HTR-8/SVneo (cell line): ENCODE results near the gene TJP2.
A peak's percentile ranks its signal among the peaks of the same experiment; 100 is the strongest.

Experiments
- DNase-seq: peaks from one replicate; pipeline ENCODE4 v3.0.0; 2011; ENCODE audit warnings: low spot score, mixed read lengths; ENCODE audit not compliant: insufficient read length
- FAIRE-seq: peaks from 2 replicates; lab custom pipeline; 2011; peaks lifted over from hg19 to GRCh38; lab: Jason Lieb, UNC

TJP2 gene

GRCh38 chr9:69218166-69218565, 44.1 kb downstream of the TJP2 start:
- DNase-seq = no peak
- FAIRE-seq = no peak

- FAIRE-seq (no peak), DNase-seq (no peak)
Measured at GRCh38 chr9:69221036-69221435, 47.0 kb downstream of the TJP2 start.

GRCh38 chr9:69222970-69223369, 48.9 kb downstream of the TJP2 start:
- no peak for FAIRE-seq
- DNase-seq = no peak

- FAIRE-seq (no peak), DNase-seq (peak; percentile 74)
Measured at GRCh38 chr9:69223605-69224004, 49.5 kb downstream of the TJP2 start.

GRCh38 chr9:69229367-69229766, 55.3 kb downstream of the TJP2 start:
- DNase-seq (no peak), FAIRE-seq (no peak)

- DNase-seq (no peak), FAIRE-seq (no peak)
Measured at GRCh38 chr9:69232135-69232534, 58.1 kb downstream of the TJP2 start.

DNA sequence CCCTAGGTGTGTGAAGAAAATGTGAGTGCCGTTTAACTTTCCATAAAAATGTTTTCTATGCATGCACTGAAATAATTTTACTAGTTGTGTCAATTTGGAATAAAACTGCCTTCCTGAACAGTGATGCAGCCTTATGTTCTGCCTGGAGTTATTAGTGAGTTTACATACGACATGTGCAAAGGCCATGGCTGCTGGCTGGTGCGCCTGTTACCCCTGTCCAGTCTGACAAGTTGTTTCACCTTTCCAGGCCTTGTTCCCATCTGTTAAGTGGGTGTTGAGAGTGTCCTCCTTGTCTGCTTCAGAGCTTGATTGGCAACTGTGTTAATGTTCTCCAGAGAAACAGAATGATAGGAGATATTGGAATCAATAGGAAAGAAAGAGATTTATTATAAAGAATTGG, 60.6 kb downstream of the TJP2 start:
- DNase-seq (no peak), FAIRE-seq (no peak)

DNA sequence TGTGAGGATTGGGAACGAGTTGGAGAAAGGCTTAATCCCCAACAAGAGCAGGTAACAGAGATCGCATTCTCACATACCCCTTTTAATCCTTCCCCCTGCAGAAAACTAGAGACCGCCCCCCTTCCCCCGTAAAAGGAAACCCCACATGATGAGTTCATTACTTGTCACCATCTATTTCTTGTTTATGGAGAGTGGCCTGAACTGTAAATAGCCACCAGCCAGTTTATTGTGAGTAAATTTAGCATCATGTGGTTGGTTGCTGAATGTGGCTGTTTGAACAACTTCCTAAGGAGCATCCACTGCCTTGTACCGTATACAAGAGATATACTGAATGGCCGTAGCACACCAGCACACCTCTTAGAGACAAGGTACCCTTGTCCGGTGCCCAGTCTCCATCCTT, 62.1 kb downstream of the TJP2 start:
- FAIRE-seq (no peak), DNase-seq (no peak)

- DNase-seq = no peak
- no peak for FAIRE-seq
Measured at GRCh38 chr9:69237702-69238295, 63.7 kb downstream of the TJP2 start.

DNA sequence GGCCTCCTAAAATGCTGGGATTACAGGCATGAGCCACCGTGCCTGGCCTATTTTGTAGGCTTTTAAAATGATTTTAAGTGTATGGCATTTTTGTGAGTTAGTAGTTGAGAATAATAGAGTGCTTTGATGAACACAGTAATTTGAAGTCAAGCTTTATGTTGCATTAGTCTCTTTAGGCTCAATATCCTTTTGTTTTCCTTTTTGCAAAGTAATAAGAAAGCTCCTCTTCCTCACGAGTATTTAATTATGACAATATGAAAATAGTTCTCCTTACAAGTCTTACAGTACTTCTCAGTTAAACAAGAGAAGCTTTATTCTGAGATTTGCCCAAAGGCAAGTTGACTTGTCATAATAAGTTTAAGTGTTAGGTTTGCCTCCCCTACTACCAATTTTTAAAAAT, 69.0 kb downstream of the TJP2 start:
- no peak for FAIRE-seq
- no peak for DNase-seq

GRCh38 chr9:69246629-69247028, 72.6 kb downstream of the TJP2 start:
- DNase-seq = no peak
- no peak for FAIRE-seq

DNA sequence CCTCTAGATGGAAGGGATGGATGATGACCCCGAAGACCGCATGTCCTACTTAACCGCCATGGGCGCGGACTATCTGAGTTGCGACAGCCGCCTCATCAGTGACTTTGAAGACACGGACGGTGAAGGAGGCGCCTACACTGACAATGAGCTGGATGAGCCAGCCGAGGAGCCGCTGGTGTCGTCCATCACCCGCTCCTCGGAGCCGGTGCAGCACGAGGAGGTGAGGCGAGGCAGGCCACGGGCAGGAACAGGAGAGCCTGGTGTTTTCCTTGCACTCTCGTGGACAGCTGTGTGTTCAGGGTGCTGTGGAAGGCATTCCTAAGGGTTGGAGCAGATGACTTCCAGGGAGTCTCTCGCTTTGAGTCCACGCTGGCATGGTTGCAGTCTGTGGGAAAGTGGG, 73.9 kb downstream of the TJP2 start:
- FAIRE-seq (no peak), DNase-seq (no peak)

DNA sequence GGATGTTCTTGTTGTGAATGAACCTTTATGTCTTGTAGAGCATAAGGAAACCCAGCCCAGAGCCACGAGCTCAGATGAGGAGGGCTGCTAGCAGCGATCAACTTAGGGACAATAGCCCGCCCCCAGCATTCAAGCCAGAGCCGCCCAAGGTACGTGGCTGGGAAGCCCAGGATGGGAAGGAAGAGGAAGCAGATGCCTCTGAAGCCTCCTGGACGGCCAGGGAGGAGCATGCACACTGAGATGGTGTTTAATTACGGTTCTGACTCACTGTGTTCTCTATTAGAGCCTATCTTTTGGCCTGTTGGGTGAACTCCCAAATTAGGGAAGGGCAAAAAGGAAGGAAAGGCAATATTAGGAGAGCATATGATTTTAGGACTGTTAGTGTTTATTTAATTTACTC, 75.3 kb downstream of the TJP2 start:
- FAIRE-seq (no peak), DNase-seq (no peak)

- FAIRE-seq = no peak
- no peak for DNase-seq
Measured at GRCh38 chr9:69250681-69251080, 76.6 kb downstream of the TJP2 start.

DNA sequence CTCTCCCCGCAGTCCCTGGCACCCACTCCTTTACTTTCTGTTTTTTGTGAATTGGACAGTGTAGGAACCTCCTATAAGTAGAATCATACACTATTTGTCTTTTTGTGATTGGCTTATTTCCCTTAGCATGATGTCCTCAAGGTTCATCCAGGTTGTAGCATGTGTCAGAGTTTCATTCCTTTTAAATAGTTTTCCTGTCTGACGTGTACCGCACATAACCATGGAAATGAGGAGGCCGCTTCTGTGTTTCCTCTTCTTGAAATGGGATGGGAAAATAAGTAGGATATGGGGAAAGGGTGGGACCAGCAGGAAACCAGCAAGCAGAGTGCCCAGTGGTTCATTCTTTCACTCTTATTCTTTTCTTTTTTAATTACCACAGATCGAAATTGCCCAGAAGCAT, 78.4 kb downstream of the TJP2 start:
- FAIRE-seq (no peak), DNase-seq (no peak)

DNA sequence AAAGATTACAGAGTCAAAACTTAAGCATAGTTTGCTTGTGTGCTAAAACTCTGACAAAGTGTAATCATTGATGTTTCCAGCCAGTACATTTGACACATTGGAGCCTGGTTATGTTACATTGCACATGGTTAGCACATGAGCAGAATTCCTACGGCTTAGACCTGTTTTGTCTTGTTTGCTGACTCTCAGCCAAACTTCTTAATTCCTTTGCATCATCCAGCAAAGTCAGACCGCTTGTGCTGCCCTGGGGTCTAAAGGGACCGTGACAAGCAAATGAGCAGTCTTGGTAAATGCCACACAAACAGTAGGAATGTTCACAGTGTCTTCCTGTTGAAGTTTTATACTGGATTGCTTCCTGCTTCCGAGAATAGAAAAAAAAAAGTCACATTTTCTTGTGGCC, 79.0 kb downstream of the TJP2 start:
- DNase-seq (no peak), FAIRE-seq (no peak)

DNA sequence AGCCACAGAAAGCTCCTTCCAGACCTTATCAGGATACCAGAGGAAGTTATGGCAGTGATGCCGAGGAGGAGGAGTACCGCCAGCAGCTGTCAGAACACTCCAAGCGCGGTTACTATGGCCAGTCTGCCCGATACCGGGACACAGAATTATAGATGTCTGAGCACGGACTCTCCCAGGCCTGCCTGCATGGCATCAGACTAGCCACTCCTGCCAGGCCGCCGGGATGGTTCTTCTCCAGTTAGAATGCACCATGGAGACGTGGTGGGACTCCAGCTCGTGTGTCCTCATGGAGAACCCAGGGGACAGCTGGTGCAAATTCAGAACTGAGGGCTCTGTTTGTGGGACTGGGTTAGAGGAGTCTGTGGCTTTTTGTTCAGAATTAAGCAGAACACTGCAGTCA, 80.1 kb downstream of the TJP2 start:
- DNase-seq (no peak), FAIRE-seq (no peak)

DNA sequence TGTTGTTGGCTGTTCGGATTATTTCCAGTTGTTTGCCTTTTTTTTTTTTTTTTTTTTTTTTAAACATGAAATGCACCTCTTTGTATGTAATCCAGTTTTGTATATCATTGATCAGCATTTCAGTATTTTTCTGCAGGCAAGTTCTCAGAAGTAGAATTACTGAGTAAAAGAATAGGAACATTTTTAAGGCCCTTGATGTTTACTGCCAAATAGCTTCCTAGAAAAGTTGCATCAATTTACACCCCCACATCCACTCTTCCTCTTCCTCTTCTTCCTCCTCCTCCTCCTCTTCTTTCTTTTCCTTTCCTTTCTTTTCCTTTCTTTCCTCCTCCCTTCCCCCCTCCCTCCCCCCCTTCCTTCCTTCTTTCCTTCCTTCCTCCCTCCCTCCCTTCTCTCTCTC, 81.5 kb downstream of the TJP2 start:
- no peak for DNase-seq
- FAIRE-seq = no peak

DNA sequence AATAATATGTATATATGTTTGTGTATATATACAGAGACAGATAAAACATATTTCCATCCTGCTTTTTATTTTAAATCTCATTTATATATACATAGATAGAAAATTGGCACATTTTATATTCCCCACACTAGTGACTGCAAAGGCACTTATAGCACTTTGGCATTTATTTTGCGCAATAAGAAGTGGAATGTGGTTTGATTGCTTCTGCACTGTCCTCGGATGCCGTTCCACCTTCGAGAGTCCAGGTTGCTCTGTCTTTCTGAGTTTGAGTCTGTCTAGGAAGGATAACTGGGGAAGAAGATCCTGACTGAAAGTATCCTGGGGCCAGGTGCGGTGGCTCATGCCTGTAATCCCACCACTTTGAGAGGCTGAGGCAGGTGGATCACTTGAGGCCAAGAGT, 84.5 kb downstream of the TJP2 start:
- DNase-seq = no peak
- FAIRE-seq = no peak

DNA sequence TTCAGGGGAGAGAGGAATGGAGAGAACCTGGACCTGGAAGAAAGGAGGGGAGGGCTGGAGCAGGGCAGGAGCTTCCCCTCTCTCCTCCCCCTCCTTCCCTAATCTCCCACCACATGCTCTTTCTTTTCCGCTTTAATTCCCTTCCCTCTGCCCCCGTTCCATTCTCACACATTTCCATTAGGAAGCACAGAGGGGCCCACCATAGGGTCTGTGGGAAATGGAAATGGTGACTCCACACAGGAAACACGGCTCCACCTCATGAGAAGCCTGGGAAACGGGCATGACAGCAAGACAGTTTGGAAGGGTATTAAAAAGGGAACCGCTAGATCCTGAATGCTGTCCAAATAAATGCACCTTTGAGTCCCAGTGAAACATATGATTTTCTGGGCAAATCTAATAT, 86.1 kb downstream of the TJP2 start:
- DNase-seq (no peak), FAIRE-seq (no peak)

DNA sequence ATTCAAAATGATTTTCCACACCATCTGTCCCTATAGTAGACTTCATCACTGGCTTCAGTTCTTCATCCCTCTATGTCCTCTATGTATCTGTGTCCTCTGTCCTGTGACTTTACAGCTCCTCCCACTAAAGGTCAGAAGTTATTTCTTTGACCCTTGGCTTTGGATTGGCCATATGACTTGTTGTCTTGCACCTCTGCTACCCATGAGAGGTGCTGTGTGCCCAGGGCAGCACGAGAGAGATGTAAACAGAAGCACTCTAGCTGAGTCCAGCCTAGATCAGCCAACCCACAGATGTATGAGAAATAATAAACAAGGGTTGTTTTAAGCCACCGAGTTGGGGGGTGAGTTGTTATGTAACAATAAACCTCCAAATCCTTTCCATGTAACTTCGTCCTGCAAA, 87.6 kb downstream of the TJP2 start:
- DNase-seq = no peak
- FAIRE-seq = no peak

GRCh38 chr9:69264526-69264925, 90.4 kb downstream of the TJP2 start:
- no peak for FAIRE-seq

DNA sequence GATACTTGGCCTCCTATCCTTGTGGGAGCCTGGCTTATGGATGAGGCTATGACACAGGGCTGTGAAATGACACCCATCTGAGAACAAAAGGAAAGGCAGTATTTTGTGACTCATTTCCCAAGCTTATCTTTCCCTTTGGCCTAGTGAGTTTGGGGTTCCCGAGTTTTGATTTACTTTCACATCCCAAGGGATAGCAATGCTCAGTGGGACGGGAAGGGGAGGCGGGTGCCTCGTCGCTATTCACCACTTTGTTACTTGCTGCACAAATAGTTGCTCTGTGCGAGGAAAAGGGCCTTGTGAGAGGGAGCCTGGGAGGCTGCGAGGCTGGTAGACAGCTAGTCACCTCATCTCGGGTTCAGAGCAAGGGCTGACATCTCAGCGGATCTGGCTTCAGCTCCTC, 91.8 kb downstream of the TJP2 start:
- FAIRE-seq (no peak), DNase-seq (no peak)

More at GRCh38 chr9:69264526-69264925, 90.4 kb downstream of the TJP2 start:
- DNase-seq = no peak
